Calu3 (cell line): ENCODE measurements around the gene PRDX3. TPM values are rescaled to one million over a fixed set of nuclear protein-coding genes. Genes with fewer than 3 reads are reported as not detected.

Experiments used
- Bru-seq: library from RNA; stranded (reverse); fragments of 400-500 nt; gene quantifications from one replicate; lab custom pipeline; 2021; lab: Mats Ljungman, UMichigan
- BruChase-seq, 2 experiments: library from RNA; stranded (reverse); fragments of 400-500 nt; gene quantifications; one replicate each; lab custom pipeline; 2021; lab: Mats Ljungman, UMichigan
- BruUV-seq: library from RNA; stranded (reverse); fragments of 400-500 nt; replicated peaks from 2 replicates; lab custom pipeline; 2021; lab: Mats Ljungman, UMichigan
- CTCF ChIA-PET: fragments of 300-600 bp; sonication (Branson Sonifier 250); formaldehyde crosslinking; loops from one replicate; lab custom pipeline; 2022; ENCODE audit warnings: antibody characterized with exemption; lab: Charles Lee
- DNase-seq: peaks from one replicate; pipeline ENCODE4 v3.0.0; 2022
- H3K27ac Mint-ChIP-seq: one replicate; pipeline ENCODE4 v1.8.0; 2022; ENCODE audit warnings: mixed read lengths; ENCODE audit not compliant: unreplicated experiment
- H3K27me3 Mint-ChIP-seq: one replicate; pipeline ENCODE4 v1.8.0; 2022; ENCODE audit warnings: mixed read lengths; ENCODE audit not compliant: unreplicated experiment
- H3K36me3 Mint-ChIP-seq: one replicate; pipeline ENCODE4 v1.8.0; 2022; ENCODE audit warnings: mild to moderate bottlenecking, moderate library complexity, mixed read lengths; ENCODE audit not compliant: insufficient read depth, unreplicated experiment
- H3K4me1 Mint-ChIP-seq: one replicate; pipeline ENCODE4 v1.8.0; 2022; ENCODE audit warnings: mild to moderate bottlenecking, low read depth, mixed read lengths; ENCODE audit not compliant: unreplicated experiment
- H3K4me3 Mint-ChIP-seq: one replicate; pipeline ENCODE4 v1.8.0; 2022; ENCODE audit warnings: mild to moderate bottlenecking, low read depth, moderate library complexity, mixed read lengths; ENCODE audit not compliant: unreplicated experiment
- H3K9me3 Mint-ChIP-seq: one replicate; pipeline ENCODE4 v1.8.0; 2022; ENCODE audit warnings: low read depth, mixed read lengths; ENCODE audit not compliant: unreplicated experiment
- CTCF ChIP-seq: fragments of 200-600 bp; IDR thresholded peaks from one replicate; pipeline ENCODE4 v1.8.0; 2022; ENCODE audit warnings: antibody characterized with exemption; ENCODE audit not compliant: unreplicated experiment
- intact Hi-C: fragments of 100-400 bp; cut with micrococcal nuclease; formaldehyde crosslinking; loops from one replicate; pipeline ENCODE4 v1.10.0; 2022; ENCODE audit not compliant: unreplicated experiment
- long read RNA-seq: library from polyadenylated mRNA; stranded (forward); transcript quantifications from one replicate; pipeline ENCODE4 v2.0.0, GENCODE V29; 2022
- total RNA-seq: library from RNA; stranded (reverse); gene quantifications from 2 replicates; pipeline ENCODE4 v1.2.3, GENCODE V29; 2022

Gene PRDX3
- total RNA-seq, result 110 and 114 TPM in 2 replicates
- percentile 76 among the genes with signal in this experiment for Bru-seq, nascent RNA
- BruChase-seq, experiment 1, labeled RNA remaining after a 6-hour chase, result percentile 92 among the genes with signal in this experiment
- BruChase-seq, experiment 2, labeled RNA remaining after a 2-hour chase, result percentile 79 among the genes with signal in this experiment
- long read RNA-seq, transcript PRDX3-201 (7 exons, 1,591 nt), result major isoform, 400 of 413 reads
- long read RNA-seq, partial matches to known transcripts, result 4 of 413 reads
- long read RNA-seq, other reads (novel, unspliced or antisense), result 8 of 413 reads

GRCh38 chr10:119178372-119179119 is at the start of gene PRDX3:
PRDX3 (minus strand) TSS chr10:119178812; CDS start chr10:119178790, 22 bp downstream.
- Mint-ChIP-seq H3K4me1 (peaks cover 8% of the 10 kb centered on the region), H3K27ac (peak within 1 kb of the TSS; percentile 89), H3K27me3 (no peaks in the 10 kb centered on the region), H3K36me3 (peaks cover 15% of the 10 kb centered on the region), H3K4me3 (peak within 1 kb of the TSS; percentile 94), H3K9me3 (no peaks in the 10 kb centered on the region)
- CTCF ChIA-PET, result no interaction called here
- intact Hi-C loops, result no loop called here
- DNase-seq, result peak; percentile 94
- BruUV-seq, result TSS peak; percentile 78
- TF ChIP-seq CTCF, result no peak

DNA sequence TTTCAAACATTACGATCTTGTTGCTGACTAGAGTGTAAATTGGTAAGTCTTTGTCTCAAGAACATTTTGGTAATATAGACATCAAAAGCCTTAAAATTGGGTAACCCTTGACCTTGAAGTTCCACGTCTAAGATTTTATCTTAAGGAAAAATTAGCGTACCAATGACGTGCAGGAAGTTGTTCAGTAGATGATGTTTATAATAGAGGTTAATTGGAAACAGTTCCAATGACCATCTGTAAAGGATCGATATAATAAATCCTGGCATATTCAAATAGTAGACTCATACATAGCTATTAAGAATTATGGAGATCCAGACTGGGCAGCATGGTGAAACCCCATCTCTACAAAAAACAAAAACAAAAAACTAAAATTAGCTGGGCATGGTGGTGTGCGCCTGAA is 49.2 kb upstream of the PRDX3 start:
- Mint-ChIP-seq H3K36me3 (no peaks in the 10 kb centered on the region), H3K27me3 (no peaks in the 10 kb centered on the region), H3K9me3 (no peaks in the 10 kb centered on the region), H3K27ac (no peak overlapping the region), H3K4me1 (no peaks in the 10 kb centered on the region), H3K4me3 (no peak overlapping the region)
- TF ChIP-seq CTCF, result no peak
- BruUV-seq, result no TSS peak
- intact Hi-C loops, result no loop called here
- DNase-seq, result no peak
- CTCF ChIA-PET, result no interaction called here

DNA sequence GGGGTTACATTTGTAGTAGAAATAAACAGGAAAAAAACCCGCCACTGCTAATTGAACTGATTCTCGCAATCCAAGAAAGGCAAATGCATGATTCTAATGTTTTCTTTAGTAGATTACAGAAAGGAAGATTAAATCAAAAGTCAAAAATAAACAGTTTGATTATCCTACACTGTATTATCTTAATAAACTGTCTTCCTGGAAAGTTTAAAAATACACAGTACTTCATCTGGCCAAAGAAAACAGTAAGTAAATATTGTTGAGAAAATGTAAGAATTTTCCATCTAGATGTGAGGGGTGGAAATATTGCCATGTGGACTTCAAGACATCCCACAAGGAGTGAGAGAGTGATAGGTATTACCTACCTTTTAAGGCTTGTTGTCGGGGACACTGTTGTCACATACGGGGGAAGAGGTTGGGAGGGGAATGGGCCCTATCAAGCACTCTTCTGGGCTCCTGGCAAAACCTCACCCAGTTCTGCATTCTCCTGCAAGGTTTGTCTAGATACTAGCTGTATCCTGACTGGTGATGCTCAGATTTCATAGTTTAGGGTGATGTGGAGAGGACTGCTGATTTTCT is 46.6 kb upstream of the PRDX3 start:
- H3K36me3 Mint-ChIP-seq, result no peaks in the 10 kb centered on the region
- no peak overlapping the region for H3K27ac Mint-ChIP-seq
- no peak overlapping the region for H3K4me3 Mint-ChIP-seq
- DNase-seq, result no peak
- CTCF ChIA-PET, result interaction anchor here (0.7 kb wide), 1 partner anchor 634 kb away, joined by 4 read pairs; no protein-coding TSS in a partner anchor
- no peak for TF ChIP-seq CTCF
- intact Hi-C loops, result no loop called here
- H3K4me1 Mint-ChIP-seq, result peaks cover 10% of the 10 kb centered on the region
- no TSS peak for BruUV-seq
- H3K27me3 Mint-ChIP-seq, result no peaks in the 10 kb centered on the region
- no peaks in the 10 kb centered on the region for H3K9me3 Mint-ChIP-seq

GRCh38 chr10:119222966-119223386 is 44.4 kb upstream of the PRDX3 start:
- peaks cover 10% of the 10 kb centered on the region for H3K4me1 Mint-ChIP-seq
- no peaks in the 10 kb centered on the region for H3K9me3 Mint-ChIP-seq
- intact Hi-C loops, result no loop called here
- H3K27ac Mint-ChIP-seq, result no peak overlapping the region
- H3K4me3 Mint-ChIP-seq, result no peak overlapping the region
- no peaks in the 10 kb centered on the region for H3K27me3 Mint-ChIP-seq
- no TSS peak for BruUV-seq
- TF ChIP-seq CTCF, result no peak
- CTCF ChIA-PET, result interaction anchor here (1.0 kb wide), 1 partner anchor 13 kb away, joined by 4 read pairs; no protein-coding TSS in a partner anchor
- H3K36me3 Mint-ChIP-seq, result no peaks in the 10 kb centered on the region
- DNase-seq, result no peak
